H9 (cell line): ENCODE data around the gene PLCL1. TPM values are rescaled to one million over a fixed set of nuclear protein-coding genes. Genes with fewer than 3 reads are reported as not detected.

Source experiments
- DNase-seq: peaks from one replicate; pipeline ENCODE4 v3.0.0-alpha.2; 2017
- H2AFZ ChIP-seq: one replicate; pipeline ENCODE4 v1.6.1; 2013; ENCODE audit warnings: mild to moderate bottlenecking, low read length, control low read depth, moderate library complexity
- H2AK5ac ChIP-seq: 2 replicates; pipeline ENCODE4 v1.6.1; 2013; ENCODE audit warnings: low read length, control low read depth, mixed read lengths; ENCODE audit not compliant: insufficient read length
- H2BK120ac ChIP-seq: one replicate; pipeline ENCODE4 v1.6.1; 2013; ENCODE audit warnings: low read depth, mild to moderate bottlenecking, low read length, control low read depth, inconsistent platforms; ENCODE audit not compliant: poor library complexity, severe bottlenecking
- H2BK12ac ChIP-seq: 2 replicates; pipeline ENCODE4 v1.6.1; 2013; ENCODE audit warnings: low read length, control low read depth, mixed read lengths, low read depth; ENCODE audit not compliant: insufficient read length
- H2BK15ac ChIP-seq: 2 replicates; pipeline ENCODE4 v1.6.1; 2013; ENCODE audit warnings: low read depth, low read length, control low read depth
- H2BK20ac ChIP-seq: one replicate; pipeline ENCODE4 v1.6.1; 2013; ENCODE audit warnings: low read depth, mild to moderate bottlenecking, low read length, control low read depth, inconsistent platforms; ENCODE audit not compliant: poor library complexity, severe bottlenecking
- H2BK5ac ChIP-seq: 2 replicates; pipeline ENCODE4 v1.6.1; 2013; ENCODE audit warnings: low read length, control low read depth, mixed read lengths; ENCODE audit not compliant: insufficient read length
- H3K14ac ChIP-seq: 2 replicates; pipeline ENCODE4 v1.6.1; 2013; ENCODE audit warnings: low read length, control low read depth; ENCODE audit not compliant: insufficient read depth
- H3K18ac ChIP-seq: 2 replicates; pipeline ENCODE4 v1.6.1; 2013; ENCODE audit warnings: low read depth, mild to moderate bottlenecking, mixed read lengths, low read length, control low read depth; ENCODE audit not compliant: insufficient read length
- H3K23ac ChIP-seq: 2 replicates; pipeline ENCODE4 v1.6.1; 2013; ENCODE audit warnings: low read length, control low read depth, mixed read lengths, low read depth; ENCODE audit not compliant: insufficient read length
- H3K23me2 ChIP-seq: 2 replicates; pipeline ENCODE4 v1.6.1; 2013; ENCODE audit warnings: low read depth, mild to moderate bottlenecking, mixed read lengths, low read length, control low read depth; ENCODE audit not compliant: insufficient read length, poor library complexity, severe bottlenecking
- H3K27ac ChIP-seq: 2 replicates; pipeline ENCODE4 v1.5.1; 2013; ENCODE audit warnings: low read length, control low read depth, mixed read lengths, low read depth; ENCODE audit not compliant: insufficient read length
- H3K27me3 ChIP-seq: 2 replicates; pipeline ENCODE4 v1.6.1; 2013; ENCODE audit warnings: low read length, control low read depth, inconsistent platforms; ENCODE audit not compliant: insufficient read depth
- H3K4ac ChIP-seq: 2 replicates; pipeline ENCODE4 v1.6.1; 2013; ENCODE audit warnings: low read depth, mild to moderate bottlenecking, control low read depth, inconsistent platforms, low read length, moderate library complexity
- H3K4me1 ChIP-seq: 2 replicates; pipeline ENCODE4 v1.6.1; 2013; ENCODE audit warnings: low read length, control low read depth, inconsistent platforms; ENCODE audit not compliant: insufficient read depth
- H3K4me2 ChIP-seq: 2 replicates; pipeline ENCODE4 v1.6.1; 2013; ENCODE audit warnings: low read length, control low read depth, mixed read lengths; ENCODE audit not compliant: insufficient read length, insufficient read depth
- H3K56ac ChIP-seq: 2 replicates; pipeline ENCODE4 v1.6.1; 2013; ENCODE audit warnings: low read depth, mild to moderate bottlenecking, mixed read lengths, low read length, control low read depth; ENCODE audit not compliant: insufficient read length
- H3K79me1 ChIP-seq: 2 replicates; pipeline ENCODE4 v1.6.1; 2013; ENCODE audit warnings: low read depth, mild to moderate bottlenecking, moderate library complexity, low read length, control low read depth, inconsistent platforms; ENCODE audit not compliant: insufficient read depth, poor library complexity, severe bottlenecking
- H3K79me2 ChIP-seq: 2 replicates; pipeline ENCODE4 v1.6.1; 2013; ENCODE audit warnings: low read length, control low read depth, inconsistent platforms; ENCODE audit not compliant: insufficient read depth
- H3K9ac ChIP-seq: 2 replicates; pipeline ENCODE4 v1.6.1; 2013; ENCODE audit warnings: low read length, control low read depth, mixed read lengths; ENCODE audit not compliant: insufficient read length; ENCODE audit errors: extremely low read depth
- H3K9me3 ChIP-seq: one replicate; pipeline ENCODE4 v1.6.1; 2013; ENCODE audit warnings: low read depth, low read length, inconsistent platforms; ENCODE audit not compliant: control insufficient read depth
- H3T11ph ChIP-seq: one replicate; pipeline ENCODE4 v1.6.1; 2013; ENCODE audit warnings: mild to moderate bottlenecking, low read length, control low read depth, inconsistent platforms
- H4K20me1 ChIP-seq: one replicate; pipeline ENCODE4 v1.6.1; 2013; ENCODE audit not compliant: control insufficient read depth, insufficient read length, insufficient read depth
- H4K5ac ChIP-seq: 2 replicates; pipeline ENCODE4 v1.6.1; 2013; ENCODE audit warnings: low read depth, mild to moderate bottlenecking, mixed read lengths, low read length, control low read depth; ENCODE audit not compliant: insufficient read length
- H4K8ac ChIP-seq: replicated peaks from 2 replicates; pipeline ENCODE4 v1.6.1; 2013; ENCODE audit warnings: low read length, control low read depth, mixed read lengths, low read depth; ENCODE audit not compliant: insufficient read length
- H4K91ac ChIP-seq: 2 replicates; pipeline ENCODE4 v1.6.1; 2013; ENCODE audit warnings: low read depth, mild to moderate bottlenecking, moderate library complexity, mixed read lengths, low read length, control low read depth; ENCODE audit not compliant: insufficient read length
- H3K27ac Mint-ChIP-seq, 3 experiments: 2 replicates in 2 of 3; 3 replicates in 1 of 3; pipeline ENCODE4 v1.8.0; 2020 to 2021; ENCODE audit warnings: mixed read lengths in 3 of 3, mild to moderate bottlenecking in 1 of 3, moderate library complexity in 1 of 3
- H3K27me3 Mint-ChIP-seq: 2 replicates; pipeline ENCODE4 v1.8.0; 2021; ENCODE audit warnings: low read depth, mild to moderate bottlenecking, moderate library complexity, mixed read lengths
- H3K36me3 Mint-ChIP-seq, 3 experiments: 2 replicates in 2 of 3; 3 replicates in 1 of 3; pipeline ENCODE4 v1.8.0; 2020 to 2021; ENCODE audit warnings: low read depth in 3 of 3, mixed read lengths in 3 of 3; ENCODE audit not compliant: insufficient read depth in 1 of 3
- H3K4me1 Mint-ChIP-seq, 2 experiments: 2 replicates each; pipeline ENCODE4 v1.8.0; 2020; ENCODE audit warnings: mixed read lengths in 2 of 2
- H3K4me3 Mint-ChIP-seq, 2 experiments: 2 replicates in 1 of 2; 3 replicates in 1 of 2; pipeline ENCODE4 v1.8.0; 2020 to 2021; ENCODE audit warnings: mild to moderate bottlenecking in 2 of 2, mixed read lengths in 2 of 2, moderate library complexity in 1 of 2
- H3K9me3 Mint-ChIP-seq, 2 experiments: 2 replicates in 1 of 2; 3 replicates in 1 of 2; pipeline ENCODE4 v1.8.0; 2020; ENCODE audit warnings: mild to moderate bottlenecking in 2 of 2, mixed read lengths in 2 of 2, moderate library complexity in 1 of 2
- WGBS: extraction: QIAGEN DNeasy Blood & Tissue Kit; methylation state at CpG from one replicate; pipeline ENCODE4 v1.1.7; 2013; ENCODE audit warnings: missing lambda C conversion rate, low lambda C conversion rate, mixed read lengths; ENCODE audit not compliant: insufficient read length; ENCODE audit errors: extremely low coverage; 5-methylcytosine and 5-hydroxymethylcytosine counted together
- total RNA-seq: library from RNA; stranded (reverse); gene quantifications from 2 replicates; pipeline ENCODE4 v1.2.1, GENCODE V29; 2021
- TF ChIP-seq, protein P1 (sequence below): fragments of 200-600 bp; sonication (generic); conservative IDR thresholded peaks from 3 replicates; pipeline ENCODE4 v1.8.0; 2021; ENCODE audit warnings: antibody characterized with exemption, mild to moderate bottlenecking

Gene PLCL1
- total RNA-seq, 1 experiment from 2014 or later, result 0.04 TPM

DNA sequence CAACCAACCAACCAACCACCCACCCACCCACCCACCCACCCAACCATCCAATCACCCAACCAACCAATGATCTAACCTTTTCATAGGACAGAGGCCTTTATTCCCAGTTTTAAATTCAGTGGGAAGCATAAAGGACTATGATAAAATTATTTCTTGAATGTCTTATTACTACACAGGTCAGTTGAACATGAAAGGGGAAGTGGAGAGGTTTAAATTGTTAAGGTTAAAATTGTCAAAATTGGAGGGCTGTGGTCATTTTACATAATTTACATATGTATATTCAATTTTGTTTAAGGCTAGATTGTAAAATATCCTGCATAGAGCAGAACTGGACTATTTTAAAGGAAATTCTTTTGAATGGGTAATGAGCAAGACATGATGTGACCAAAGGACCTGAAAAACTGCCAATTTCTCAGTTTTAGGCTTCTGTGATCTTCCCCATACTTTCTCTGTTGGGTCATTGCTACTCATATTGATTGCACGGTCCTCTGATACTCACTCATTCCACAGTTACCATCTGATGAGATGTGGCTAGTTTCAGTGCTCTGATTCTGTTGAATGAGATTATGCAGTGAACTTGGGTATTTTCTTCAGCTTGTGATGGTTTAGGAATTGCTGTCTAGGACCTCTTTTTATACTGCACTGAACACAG is 127.4 kb downstream of the PLCL1 start:
- no peak for DNase-seq
- Histone ChIP-seq H3K27me3 (no peaks in the 10 kb centered on the region), H2BK20ac (no peak overlapping the region), H3K9me3 (no peaks in the 10 kb centered on the region), H2BK120ac (no peak overlapping the region), H3K23ac (no peak overlapping the region), H3K23me2 (no peaks in the 10 kb centered on the region), H2BK15ac (no peak overlapping the region), H3K27ac (no peak overlapping the region), H3K79me1 (no peaks in the 10 kb centered on the region), H2AFZ (no peak overlapping the region), H3K56ac (no peak overlapping the region), H3T11ph (no peak overlapping the region), H3K4me2 (no peak overlapping the region), H3K9ac (no peak overlapping the region), H2BK12ac (no peak overlapping the region), H3K79me2 (no peaks in the 10 kb centered on the region), H2AK5ac (no peak overlapping the region), H3K18ac (no peak overlapping the region), H3K14ac (no peak overlapping the region), H3K4me1 (no peaks in the 10 kb centered on the region), H2BK5ac (no peak overlapping the region), H4K20me1 (no peaks in the 10 kb centered on the region), H3K4ac (no peak overlapping the region), H4K91ac (no peak overlapping the region), H4K5ac (no peak overlapping the region), H4K8ac (no peak overlapping the region)
- H3K9me3 Mint-ChIP-seq, result no peaks in the 10 kb centered on the region
- H3K27me3 Mint-ChIP-seq, result no peaks in the 10 kb centered on the region
- WGBS, result no CpG with 5 or more reads among the region's 1 CpG
- H3K4me3 Mint-ChIP-seq, result no peak overlapping the region
- H3K36me3 Mint-ChIP-seq, result no peaks in the 10 kb centered on the region
- H3K4me1 Mint-ChIP-seq, result peaks cover 0 to 5% of the 10 kb centered on the region in 2 experiments; a peak in 1 of 4 replicates
- TF ChIP-seq, protein P1, sequence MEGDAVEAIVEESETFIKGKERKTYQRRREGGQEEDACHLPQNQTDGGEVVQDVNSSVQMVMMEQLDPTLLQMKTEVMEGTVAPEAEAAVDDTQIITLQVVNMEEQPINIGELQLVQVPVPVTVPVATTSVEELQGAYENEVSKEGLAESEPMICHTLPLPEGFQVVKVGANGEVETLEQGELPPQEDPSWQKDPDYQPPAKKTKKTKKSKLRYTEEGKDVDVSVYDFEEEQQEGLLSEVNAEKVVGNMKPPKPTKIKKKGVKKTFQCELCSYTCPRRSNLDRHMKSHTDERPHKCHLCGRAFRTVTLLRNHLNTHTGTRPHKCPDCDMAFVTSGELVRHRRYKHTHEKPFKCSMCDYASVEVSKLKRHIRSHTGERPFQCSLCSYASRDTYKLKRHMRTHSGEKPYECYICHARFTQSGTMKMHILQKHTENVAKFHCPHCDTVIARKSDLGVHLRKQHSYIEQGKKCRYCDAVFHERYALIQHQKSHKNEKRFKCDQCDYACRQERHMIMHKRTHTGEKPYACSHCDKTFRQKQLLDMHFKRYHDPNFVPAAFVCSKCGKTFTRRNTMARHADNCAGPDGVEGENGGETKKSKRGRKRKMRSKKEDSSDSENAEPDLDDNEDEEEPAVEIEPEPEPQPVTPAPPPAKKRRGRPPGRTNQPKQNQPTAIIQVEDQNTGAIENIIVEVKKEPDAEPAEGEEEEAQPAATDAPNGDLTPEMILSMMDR, result no peak
- H3K27ac Mint-ChIP-seq, result no peak overlapping the region
